T-cell (primary cell): ENCODE results near the gene BPIFB2. TPM values are rescaled to one million over a fixed set of nuclear protein-coding genes. Genes with fewer than 3 reads are reported as not detected.

ENCODE experiments used
- ATAC-seq, 4 experiments: fragments of 200-7000 bp in 3 of 4; fragments of 150-1000 bp in 1 of 4; cut with Tn5 transposase; replicated peaks in 1 of 4; 1 replicate in 3 of 4; 2 replicates in 1 of 4; pipeline ENCODE4 v1.10.0; 2021; ENCODE audit warnings: moderate library complexity in 3 of 4, mild to moderate bottlenecking in 2 of 4, moderate number of reproducible peaks in 1 of 4
- CTCF ChIA-PET, 2 donors: fragments of 300-600 bp; sonication (Branson Sonifier 250); formaldehyde crosslinking; loops; one replicate each; lab custom pipeline; 2022; ENCODE audit warnings: antibody characterized with exemption in 2 of 2; lab: Charles Lee
- POLR2A ChIA-PET, 2 donors: fragments of 300-600 bp; sonication (Branson Sonifier 250); formaldehyde crosslinking; loops; one replicate each; lab custom pipeline; 2022; ENCODE audit warnings: antibody characterized with exemption in 2 of 2; lab: Charles Lee
- DNase-seq, 35 experiments: peaks; one replicate each; pipeline versions ENCODE4 v3.0.0 to v3.0.0-alpha.2; 2013 to 2023
- H3K27ac ChIP-seq: one replicate; pipeline ENCODE4 v1.5.1; 2013; ENCODE audit warnings: low read length
- H3K27me3 ChIP-seq, 2 experiments: replicated peaks in 1 of 2; 1 replicate in 1 of 2; 2 replicates in 1 of 2; pipeline versions ENCODE4 v1.6.1 to v1.7.0; 2013; ENCODE audit warnings: low read length in 1 of 2, mixed read lengths in 1 of 2; ENCODE audit not compliant: control insufficient read depth in 2 of 2, insufficient read depth in 2 of 2; ENCODE audit errors: extremely low read depth in 1 of 2
- H3K36me3 ChIP-seq, 2 donors: 1 replicate in 1 of 2; 2 replicates in 1 of 2; pipeline versions ENCODE4 v1.6.1 to v1.7.0; 2013; ENCODE audit warnings: low read length in 1 of 2; ENCODE audit not compliant: control insufficient read depth in 2 of 2, insufficient read depth in 1 of 2; ENCODE audit errors: extremely low read depth in 1 of 2
- H3K4me1 ChIP-seq, 2 experiments: 1 replicate in 1 of 2; 2 replicates in 1 of 2; pipeline versions ENCODE4 v1.6.1 to v1.7.0; 2013; ENCODE audit warnings: low read length in 2 of 2, mixed read lengths in 1 of 2; ENCODE audit not compliant: insufficient read depth in 2 of 2, control insufficient read depth in 1 of 2; ENCODE audit errors: extremely low read depth in 1 of 2
- H3K4me3 ChIP-seq, 2 donors: 1 replicate in 1 of 2; 2 replicates in 1 of 2; pipeline versions ENCODE4 v1.5.1 to v1.7.0; 2013; ENCODE audit warnings: mild to moderate bottlenecking in 2 of 2, low read length in 1 of 2, moderate library complexity in 1 of 2; ENCODE audit not compliant: control insufficient read depth in 1 of 2; ENCODE audit errors: extremely low read depth in 1 of 2
- H3K9me3 ChIP-seq: 2 replicates; pipeline ENCODE4 v1.7.0; 2013
- H3K27ac Mint-ChIP-seq, 2 donors: one replicate each; pipeline ENCODE4 v1.8.0; 2020 to 2021; ENCODE audit warnings: mild to moderate bottlenecking in 2 of 2, mixed read lengths in 2 of 2
- H3K27me3 Mint-ChIP-seq, 2 donors: one replicate each; pipeline ENCODE4 v1.8.0; 2021 to 2022; ENCODE audit warnings: mixed read lengths in 2 of 2
- H3K36me3 Mint-ChIP-seq: one replicate; pipeline ENCODE4 v1.8.0; 2021; ENCODE audit warnings: mixed read lengths
- H3K4me1 Mint-ChIP-seq, 3 donors: one replicate each; pipeline ENCODE4 v1.8.0; 2020 to 2022; ENCODE audit warnings: mixed read lengths in 3 of 3, mild to moderate bottlenecking in 1 of 3
- H3K4me3 Mint-ChIP-seq, 3 donors: one replicate each; pipeline ENCODE4 v1.8.0; 2020 to 2022; ENCODE audit warnings: mild to moderate bottlenecking in 3 of 3, mixed read lengths in 3 of 3, moderate library complexity in 3 of 3
- H3K9me3 Mint-ChIP-seq, 3 donors: one replicate each; pipeline ENCODE4 v1.8.0; 2020 to 2022; ENCODE audit warnings: mixed read lengths in 3 of 3
- WGBS: methylation state at CpG from one replicate; pipeline ENCODE4 v1.1.5; 2013; ENCODE audit warnings: missing lambda C conversion rate; ENCODE audit not compliant: insufficient coverage; 5-methylcytosine and 5-hydroxymethylcytosine counted together
- total RNA-seq, 35 experiments: library from RNA in 6 of 35; stranded (reverse) in 6 of 35; fragments of 120-200 nt in 1 of 35; gene quantifications; one replicate each; pipeline versions ENCODE4 v1.2.1 to v1.2.4 and lab custom pipeline; 2013 to 2026

The BPIFB2 gene
- total RNA-seq, 5 donors from 2014 or later (not counting 1 experiment from before 2014, with no cell fraction given): 0.16 to 0.29 (median 0.22) TPM; not detected in 2

DNA sequence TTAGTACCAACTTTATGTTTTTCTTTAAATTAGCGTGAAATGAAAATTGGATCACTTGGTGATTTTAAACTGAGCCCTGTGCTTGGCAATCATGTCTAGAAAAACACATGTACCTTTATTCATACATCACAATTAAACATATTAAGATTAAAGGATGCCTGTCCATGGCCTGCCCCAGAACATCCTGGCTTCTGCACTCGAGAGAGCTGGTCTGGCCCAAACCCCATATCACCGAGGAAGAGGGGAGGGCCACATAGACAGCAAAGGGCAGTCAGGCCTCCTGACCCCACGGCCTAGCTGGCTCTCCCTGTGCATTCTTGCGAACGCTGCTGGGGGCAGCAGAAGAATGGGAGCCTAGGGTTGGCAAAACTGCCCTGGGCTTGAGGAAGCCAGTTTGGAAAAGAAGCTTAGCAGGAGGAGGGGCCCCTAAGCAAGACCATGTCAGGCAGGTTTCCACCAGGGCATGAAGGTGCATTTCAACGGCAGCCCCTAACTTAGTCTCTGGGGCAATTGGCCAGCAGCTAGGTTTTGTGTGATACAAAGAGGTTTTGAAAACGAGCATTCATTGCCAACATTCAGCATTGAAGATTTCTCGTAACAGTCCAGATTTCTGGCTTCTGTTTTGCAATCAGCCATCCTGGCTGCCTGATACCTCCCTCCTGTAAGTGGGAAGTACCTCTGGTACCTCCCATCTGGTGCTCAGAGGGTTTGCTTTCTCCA lies 54.8 kb downstream of the BPIFB2 start:
- H3K4me1 Mint-ChIP-seq: peaks cover 0 to 10% (median 2%) of the 10 kb centered on the region in 3 donors
- Histone ChIP-seq H3K27ac (no peak overlapping the region), H3K9me3 (no peaks in the 10 kb centered on the region), H3K4me3 (no peak overlapping the region), H3K27me3 (no peaks in the 10 kb centered on the region), H3K4me1 (no peaks in the 10 kb centered on the region), H3K36me3 (no peaks in the 10 kb centered on the region)
- ChIA-PET POLR2A (no interaction called here), CTCF (no interaction called here)
- ATAC-seq: no peak
- H3K4me3 Mint-ChIP-seq: no peak overlapping the region
- 79% methylated on average over 7 of the region's 9 CpGs for WGBS
- no peaks in the 10 kb centered on the region for H3K9me3 Mint-ChIP-seq
- H3K27me3 Mint-ChIP-seq: no peaks in the 10 kb centered on the region
- H3K27ac Mint-ChIP-seq: no peak overlapping the region
- no peak for DNase-seq
- H3K36me3 Mint-ChIP-seq: no peaks in the 10 kb centered on the region

- H3K36me3 Mint-ChIP-seq: no peaks in the 10 kb centered on the region
- Histone ChIP-seq H3K4me3 (no peak overlapping the region), H3K4me1 (no peaks in the 10 kb centered on the region), H3K27me3 (no peaks in the 10 kb centered on the region), H3K9me3 (no peaks in the 10 kb centered on the region), H3K27ac (no peak overlapping the region), H3K36me3 (no peaks in the 10 kb centered on the region)
- no CpG with 5 or more reads among the region's 1 CpG for WGBS
- H3K27me3 Mint-ChIP-seq: no peaks in the 10 kb centered on the region
- no peak overlapping the region for H3K4me3 Mint-ChIP-seq
- ATAC-seq (no peak), DNase-seq (no peak)
- no peaks in the 10 kb centered on the region for H3K9me3 Mint-ChIP-seq
- ChIA-PET CTCF (no interaction called here), POLR2A (no interaction called here)
- peaks cover under 1 to 16% (median 3%) of the 10 kb centered on the region in 3 donors for H3K4me1 Mint-ChIP-seq
- H3K27ac Mint-ChIP-seq: no peak overlapping the region
Observed at GRCh38 chr20:33062825-33063149, 55.3 kb downstream of the BPIFB2 start.

DNA sequence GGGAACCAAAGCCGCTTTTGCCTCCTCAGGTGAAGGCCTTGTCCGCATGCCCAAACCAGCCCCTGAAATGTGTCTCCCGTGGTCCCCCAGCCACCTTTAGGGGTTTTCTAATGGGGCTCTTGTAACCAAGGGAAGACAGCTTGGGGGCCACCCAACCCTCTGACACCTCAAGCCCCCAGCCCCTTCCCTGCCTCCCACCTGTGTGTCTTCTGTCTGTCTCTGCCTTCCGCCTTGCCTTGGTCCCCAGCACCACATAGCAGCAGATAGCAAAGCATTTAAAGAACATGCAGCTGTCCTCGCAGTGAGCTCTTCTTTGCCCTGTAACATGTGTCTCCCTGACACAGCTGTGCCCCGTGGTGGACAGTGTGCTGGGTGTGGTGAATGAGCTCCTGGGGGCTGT lies 55.8 kb downstream of the BPIFB2 start:
- no peak overlapping the region for H3K27ac Mint-ChIP-seq
- no peaks in the 10 kb centered on the region for H3K27me3 Mint-ChIP-seq
- ChIA-PET POLR2A (no interaction called here), CTCF (no interaction called here)
- no peak for ATAC-seq
- Histone ChIP-seq H3K4me3 (no peak overlapping the region), H3K9me3 (no peaks in the 10 kb centered on the region), H3K27me3 (no peaks in the 10 kb centered on the region), H3K36me3 (no peaks in the 10 kb centered on the region), H3K4me1 (no peaks in the 10 kb centered on the region), H3K27ac (no peak overlapping the region)
- no peak overlapping the region for H3K4me3 Mint-ChIP-seq
- no peaks in the 10 kb centered on the region for H3K9me3 Mint-ChIP-seq
- no peaks in the 10 kb centered on the region for H3K36me3 Mint-ChIP-seq
- whole genome bisulfite sequencing: 100% methylated on average over 3 of the region's 6 CpGs
- H3K4me1 Mint-ChIP-seq: peaks cover 6 to 21% (median 8%) of the 10 kb centered on the region in 3 donors
- DNase-seq: no peak

DNA sequence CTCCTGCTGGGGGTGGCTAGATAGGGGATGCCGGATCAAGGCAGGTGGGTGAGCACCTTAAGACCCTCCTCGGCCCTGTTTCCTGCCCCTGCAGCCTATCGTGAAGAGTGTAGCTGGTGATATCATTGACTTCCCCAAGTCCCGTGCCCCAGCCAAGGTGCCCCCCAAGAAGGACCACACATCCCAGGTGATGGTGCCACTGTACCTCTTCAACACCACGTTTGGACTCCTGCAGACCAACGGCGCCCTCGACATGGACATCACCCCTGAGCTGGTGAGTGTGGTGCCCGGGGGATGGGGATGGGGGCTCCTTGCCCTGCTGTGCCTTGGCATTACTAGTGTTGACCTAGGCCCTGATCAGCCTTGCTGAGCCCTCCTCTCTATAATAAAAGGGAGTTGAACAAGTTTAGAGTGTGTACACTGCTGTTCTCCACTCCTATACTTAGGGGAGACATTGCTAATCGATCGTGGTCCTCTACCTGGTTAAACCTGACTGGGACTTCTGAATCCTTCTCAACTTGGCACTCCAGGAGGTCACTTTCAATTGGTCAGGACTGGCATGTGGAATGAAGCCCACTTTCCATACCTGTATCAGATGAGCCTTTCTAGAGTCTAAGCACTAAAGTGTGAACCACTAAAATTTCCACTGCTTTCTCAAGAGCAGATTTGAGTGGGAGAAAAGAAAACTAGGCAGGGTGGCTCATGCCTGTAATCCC lies 57.2 kb downstream of the BPIFB2 start:
- Mint-ChIP-seq H3K9me3 (no peaks in the 10 kb centered on the region), H3K4me3 (no peak overlapping the region), H3K27me3 (no peaks in the 10 kb centered on the region), H3K4me1 (peaks cover 6 to 31% (median 9%) of the 10 kb centered on the region in 3 donors), H3K27ac (no peak overlapping the region), H3K36me3 (no peaks in the 10 kb centered on the region)
- 98% methylated on average over 9 of the region's 11 CpGs for WGBS
- Histone ChIP-seq H3K36me3 (no peaks in the 10 kb centered on the region), H3K27ac (no peak overlapping the region), H3K4me3 (no peak overlapping the region), H3K27me3 (no peaks in the 10 kb centered on the region), H3K4me1 (peaks cover 0 to 3% of the 10 kb centered on the region in 2 experiments), H3K9me3 (no peaks in the 10 kb centered on the region)
- ATAC-seq (no peak), DNase-seq (no peak)
- ChIA-PET POLR2A (no interaction called here), CTCF (no interaction called here)

- peaks cover 6 to 31% (median 9%) of the 10 kb centered on the region in 3 donors for H3K4me1 Mint-ChIP-seq
- H3K4me3 Mint-ChIP-seq: no peak overlapping the region
- 95% methylated on average over 9 of the region's 9 CpGs for WGBS
- Histone ChIP-seq H3K4me3 (no peak overlapping the region), H3K27ac (no peak overlapping the region), H3K9me3 (no peaks in the 10 kb centered on the region), H3K4me1 (peaks cover 0 to 3% of the 10 kb centered on the region in 2 experiments), H3K36me3 (no peaks in the 10 kb centered on the region), H3K27me3 (no peaks in the 10 kb centered on the region)
- no peaks in the 10 kb centered on the region for H3K36me3 Mint-ChIP-seq
- ATAC-seq: no peak
- ChIA-PET CTCF (no interaction called here), POLR2A (no interaction called here)
- H3K9me3 Mint-ChIP-seq: no peaks in the 10 kb centered on the region
- no peaks in the 10 kb centered on the region for H3K27me3 Mint-ChIP-seq
- no peak overlapping the region for H3K27ac Mint-ChIP-seq
- no peak for DNase-seq
Observed at GRCh38 chr20:33065785-33066184, 58.3 kb downstream of the BPIFB2 start.

GRCh38 chr20:33067806-33068205 lies 60.3 kb downstream of the BPIFB2 start:
- ATAC-seq (no peak), DNase-seq (no peak)
- CTCF ChIA-PET: no interaction called here
- POLR2A ChIA-PET: no interaction called here
- H3K4me3 Mint-ChIP-seq: no peak overlapping the region
- Histone ChIP-seq H3K9me3 (no peaks in the 10 kb centered on the region), H3K27ac (no peak overlapping the region), H3K36me3 (no peaks in the 10 kb centered on the region), H3K4me1 (peaks cover 0 to 3% of the 10 kb centered on the region in 2 experiments), H3K4me3 (no peak overlapping the region), H3K27me3 (no peaks in the 10 kb centered on the region)
- H3K9me3 Mint-ChIP-seq: no peaks in the 10 kb centered on the region
- H3K27me3 Mint-ChIP-seq: no peaks in the 10 kb centered on the region
- H3K36me3 Mint-ChIP-seq: no peaks in the 10 kb centered on the region
- WGBS: 71% methylated on average over 3 of the region's 3 CpGs
- H3K27ac Mint-ChIP-seq: no peak overlapping the region
- peaks cover 6 to 31% (median 9%) of the 10 kb centered on the region in 3 donors for H3K4me1 Mint-ChIP-seq
